Glutamatergic neuron (in vitro differentiated cells): Measurements from ENCODE around the gene HMG20A. TPM values are rescaled to one million over a fixed set of nuclear protein-coding genes. Genes with fewer than 3 reads are reported as not detected.

Experiments used
- DNase-seq: peaks from one replicate; pipeline ENCODE4 v3.0.0; 2022
- H3K27ac Mint-ChIP-seq: one replicate; pipeline ENCODE4 v1.8.0; 2020; ENCODE audit warnings: mild to moderate bottlenecking, mixed read lengths, inconsistent platforms; ENCODE audit not compliant: unreplicated experiment
- H3K27me3 Mint-ChIP-seq: one replicate; pipeline ENCODE4 v1.8.0; 2020; ENCODE audit warnings: mild to moderate bottlenecking, moderate library complexity, mixed read lengths, inconsistent platforms; ENCODE audit not compliant: unreplicated experiment
- H3K36me3 Mint-ChIP-seq: one replicate; pipeline ENCODE4 v1.8.0; 2020; ENCODE audit warnings: mild to moderate bottlenecking, mixed read lengths, inconsistent platforms; ENCODE audit not compliant: unreplicated experiment
- H3K4me1 Mint-ChIP-seq: one replicate; pipeline ENCODE4 v1.8.0; 2020; ENCODE audit warnings: mild to moderate bottlenecking, low read depth, mixed read lengths, inconsistent platforms; ENCODE audit not compliant: unreplicated experiment
- H3K4me3 Mint-ChIP-seq: one replicate; pipeline ENCODE4 v1.8.0; 2020; ENCODE audit warnings: mild to moderate bottlenecking, mixed read lengths, inconsistent platforms; ENCODE audit not compliant: unreplicated experiment
- H3K9me3 Mint-ChIP-seq: one replicate; pipeline ENCODE4 v1.8.0; 2020; ENCODE audit warnings: mild to moderate bottlenecking, moderate library complexity, mixed read lengths, inconsistent platforms; ENCODE audit not compliant: unreplicated experiment
- total RNA-seq: library from RNA; stranded (reverse); fragmentation: NEBNext Ultra II Directional; extraction: Animal tissue kit (Norgen Biotek cat#: 25700); gene quantifications from one replicate; pipeline ENCODE4 v1.2.1, GENCODE V29; 2021; ENCODE audit not compliant: unreplicated experiment
- TF ChIP-seq, protein P1 (sequence below): fragments of 200-600 bp; sonication (generic); IDR thresholded peaks from one replicate; pipeline ENCODE4 v1.5.0; 2021; ENCODE audit not compliant: partially characterized antibody, unreplicated experiment

Gene HMG20A
- total RNA-seq, 1 donor from 2014 or later: 62.1 TPM

DNA sequence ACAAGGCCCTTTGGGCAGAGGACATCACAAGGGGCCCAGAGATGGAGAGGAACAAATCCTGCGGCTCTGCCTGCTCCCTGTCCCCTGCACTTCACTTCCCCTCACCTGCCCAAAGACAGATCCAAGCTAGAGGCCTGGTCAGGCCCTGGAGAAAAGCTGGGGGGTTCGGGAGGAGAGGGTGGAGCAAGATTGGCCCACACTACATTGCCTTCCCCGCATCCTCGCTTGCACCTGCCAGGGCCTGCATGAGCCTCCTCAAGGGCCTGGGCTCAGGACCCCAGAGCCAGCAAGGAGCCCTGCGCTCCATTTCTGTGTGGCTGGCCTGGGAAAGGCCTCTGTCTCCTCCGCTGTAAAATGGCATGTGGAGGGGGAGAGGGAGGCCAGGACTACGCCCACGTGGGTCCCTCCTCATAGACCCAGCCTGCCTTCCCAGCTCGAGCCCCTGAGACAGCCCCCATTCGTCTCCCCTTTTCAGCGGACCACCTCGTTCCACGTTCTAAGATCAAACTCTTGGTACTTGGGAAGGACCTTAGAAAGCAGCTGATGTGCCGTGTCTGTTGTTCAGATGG, 106.0 kb downstream of the HMG20A start:
- TF ChIP-seq, protein P1, sequence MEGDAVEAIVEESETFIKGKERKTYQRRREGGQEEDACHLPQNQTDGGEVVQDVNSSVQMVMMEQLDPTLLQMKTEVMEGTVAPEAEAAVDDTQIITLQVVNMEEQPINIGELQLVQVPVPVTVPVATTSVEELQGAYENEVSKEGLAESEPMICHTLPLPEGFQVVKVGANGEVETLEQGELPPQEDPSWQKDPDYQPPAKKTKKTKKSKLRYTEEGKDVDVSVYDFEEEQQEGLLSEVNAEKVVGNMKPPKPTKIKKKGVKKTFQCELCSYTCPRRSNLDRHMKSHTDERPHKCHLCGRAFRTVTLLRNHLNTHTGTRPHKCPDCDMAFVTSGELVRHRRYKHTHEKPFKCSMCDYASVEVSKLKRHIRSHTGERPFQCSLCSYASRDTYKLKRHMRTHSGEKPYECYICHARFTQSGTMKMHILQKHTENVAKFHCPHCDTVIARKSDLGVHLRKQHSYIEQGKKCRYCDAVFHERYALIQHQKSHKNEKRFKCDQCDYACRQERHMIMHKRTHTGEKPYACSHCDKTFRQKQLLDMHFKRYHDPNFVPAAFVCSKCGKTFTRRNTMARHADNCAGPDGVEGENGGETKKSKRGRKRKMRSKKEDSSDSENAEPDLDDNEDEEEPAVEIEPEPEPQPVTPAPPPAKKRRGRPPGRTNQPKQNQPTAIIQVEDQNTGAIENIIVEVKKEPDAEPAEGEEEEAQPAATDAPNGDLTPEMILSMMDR: no peak
- Mint-ChIP-seq H3K36me3 (peaks cover 11% of the 10 kb centered on the region), H3K4me3 (no peak overlapping the region), H3K4me1 (peaks cover 17% of the 10 kb centered on the region), H3K27me3 (peaks cover 1% of the 10 kb centered on the region), H3K27ac (no peak overlapping the region), H3K9me3 (peaks cover 7% of the 10 kb centered on the region)
- DNase-seq: no peak

DNA sequence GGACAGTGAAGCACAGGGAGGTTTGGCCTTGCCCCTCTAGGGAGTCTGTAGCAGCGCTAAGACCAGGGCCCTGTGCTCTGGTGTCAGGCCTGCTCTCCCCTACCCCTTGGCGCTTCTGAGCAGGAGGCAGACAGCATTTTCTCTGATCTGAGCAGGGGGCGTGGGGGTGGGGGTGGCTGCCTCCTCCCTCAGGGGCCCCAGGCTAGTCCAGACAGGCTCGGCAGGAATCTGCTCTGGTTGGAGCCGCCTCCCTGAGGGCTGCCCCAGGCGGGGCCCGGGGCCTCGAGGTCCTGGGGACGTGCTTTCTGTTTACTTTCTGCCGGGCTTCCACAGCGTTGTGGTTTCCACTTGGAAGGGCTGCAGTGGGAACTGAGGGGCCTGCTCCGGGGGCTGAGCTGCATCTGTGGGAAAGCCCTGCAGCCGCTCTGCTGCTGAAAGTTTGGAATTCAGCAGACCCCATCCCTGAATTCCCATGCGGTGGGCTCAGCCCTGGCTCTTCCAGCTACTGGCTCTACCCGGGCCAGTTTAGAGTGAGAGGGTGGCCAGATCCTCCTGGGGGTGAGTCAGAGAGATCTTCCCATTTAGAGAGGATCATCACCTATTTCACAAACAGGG, 106.6 kb downstream of the HMG20A start:
- DNase-seq: no peak
- peaks cover 17% of the 10 kb centered on the region for H3K4me1 Mint-ChIP-seq
- H3K27me3 Mint-ChIP-seq: peaks cover 1% of the 10 kb centered on the region
- TF ChIP-seq, protein P1: no peak
- no peak overlapping the region for H3K4me3 Mint-ChIP-seq
- H3K27ac Mint-ChIP-seq: no peak overlapping the region
- H3K36me3 Mint-ChIP-seq: peaks cover 11% of the 10 kb centered on the region
- peaks cover 7% of the 10 kb centered on the region for H3K9me3 Mint-ChIP-seq

DNA sequence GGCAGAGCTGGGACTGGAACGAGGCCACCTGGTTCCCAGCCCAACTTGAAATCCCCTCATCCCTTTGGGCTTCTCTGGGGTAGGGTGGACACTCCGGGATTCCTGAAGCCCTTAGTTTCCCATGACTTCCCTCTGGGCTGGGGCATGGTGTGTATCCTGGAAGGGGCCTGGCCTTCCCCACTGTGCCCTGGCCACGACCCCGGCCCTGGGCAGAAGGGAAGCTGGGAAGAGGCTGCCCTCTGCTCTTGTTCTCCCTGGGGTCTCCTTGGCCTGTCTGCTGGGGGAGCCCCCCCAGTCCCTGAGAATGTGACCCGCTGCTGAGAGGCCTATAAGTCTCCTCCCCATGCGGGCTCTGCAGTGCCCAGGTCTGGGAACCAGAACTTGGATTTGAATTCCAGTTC, 107.1 kb downstream of the HMG20A start:
- peaks cover 17% of the 10 kb centered on the region for H3K4me1 Mint-ChIP-seq
- H3K9me3 Mint-ChIP-seq: peaks cover 7% of the 10 kb centered on the region
- H3K27me3 Mint-ChIP-seq: peaks cover 1% of the 10 kb centered on the region
- DNase-seq: no peak
- H3K36me3 Mint-ChIP-seq: peaks cover 11% of the 10 kb centered on the region
- TF ChIP-seq, protein P1: no peak
- no peak overlapping the region for H3K27ac Mint-ChIP-seq
- H3K4me3 Mint-ChIP-seq: no peak overlapping the region

DNA sequence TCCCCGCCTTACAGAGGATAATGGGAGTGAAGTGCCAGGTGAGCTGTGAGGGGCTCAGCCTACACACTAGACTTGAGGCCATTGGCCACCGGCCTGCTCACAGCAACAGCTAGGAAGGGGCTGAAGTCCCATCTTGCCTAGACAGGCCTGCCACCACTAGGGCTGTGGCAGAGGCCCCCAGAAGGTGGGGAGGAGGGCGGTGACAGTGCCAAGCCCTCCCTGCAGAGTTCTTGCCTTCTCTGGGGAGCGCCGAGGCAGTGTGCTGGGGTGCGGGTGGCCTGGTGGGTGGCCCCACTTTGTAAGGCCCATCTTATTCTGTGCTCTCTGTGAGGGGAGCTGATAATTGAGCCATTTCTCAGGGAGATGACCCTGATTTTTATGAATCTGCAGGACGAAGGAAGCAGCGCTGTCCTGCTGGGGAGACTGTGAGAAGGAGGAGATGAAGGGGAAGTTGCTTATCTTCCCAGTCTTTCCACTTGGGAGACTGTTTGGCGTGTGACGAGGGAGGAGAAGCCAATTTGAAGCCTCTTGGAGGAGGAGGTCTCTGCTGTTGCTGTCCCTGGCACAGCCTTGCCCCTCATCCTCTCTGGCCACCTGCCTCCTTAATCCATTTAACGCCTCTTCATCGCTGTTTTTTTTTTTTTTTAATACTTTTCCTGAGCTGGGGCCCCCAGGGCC, 107.7 kb downstream of the HMG20A start:
- Mint-ChIP-seq H3K4me1 (peaks cover 17% of the 10 kb centered on the region), H3K4me3 (no peak overlapping the region), H3K9me3 (peaks cover 7% of the 10 kb centered on the region), H3K27ac (no peak overlapping the region), H3K27me3 (peaks cover 3% of the 10 kb centered on the region), H3K36me3 (peaks cover 11% of the 10 kb centered on the region)
- TF ChIP-seq, protein P1: no peak
- no peak for DNase-seq

DNA sequence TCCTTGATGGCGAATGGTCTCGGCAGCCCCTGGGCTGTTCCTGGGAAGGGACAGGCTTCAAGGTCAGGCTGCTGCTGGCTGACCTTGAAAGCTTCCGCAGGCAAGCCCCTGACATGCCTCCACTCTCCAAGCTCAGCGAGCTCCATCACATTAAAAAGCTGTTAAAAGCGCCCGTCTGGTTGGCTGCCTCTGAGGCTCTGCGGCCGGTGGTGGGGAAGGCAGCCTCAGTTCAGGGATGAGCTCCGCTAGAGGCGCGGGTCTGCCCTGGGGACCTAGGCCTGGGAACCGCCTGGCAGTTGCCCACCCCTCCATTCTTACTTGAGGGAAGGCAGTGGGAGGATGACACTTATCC, 108.3 kb downstream of the HMG20A start:
- H3K27me3 Mint-ChIP-seq: peaks cover 3% of the 10 kb centered on the region
- H3K27ac Mint-ChIP-seq: no peak overlapping the region
- DNase-seq: peak; percentile 68
- no peak overlapping the region for H3K4me3 Mint-ChIP-seq
- peaks cover 11% of the 10 kb centered on the region for H3K36me3 Mint-ChIP-seq
- peaks cover 20% of the 10 kb centered on the region for H3K4me1 Mint-ChIP-seq
- TF ChIP-seq, protein P1: no peak
- peaks cover 7% of the 10 kb centered on the region for H3K9me3 Mint-ChIP-seq
